Prostate gland (tissue), 2 donors: ENCODE data around the gene CTLA4. TPM values are rescaled to one million over a fixed set of nuclear protein-coding genes. Genes with fewer than 3 reads are reported as not detected.

Experiments
- DNase-seq: peaks from one replicate; pipeline ENCODE4 v3.0.0-alpha.2; 2019; ENCODE audit warnings: low spot score
- H3K27ac ChIP-seq, 2 donors: fragments of 200-600 bp; sonication (generic); 2 replicates each; pipeline ENCODE4 v1.5.1; 2017 to 2019
- H3K27me3 ChIP-seq: fragments of 200-600 bp; sonication (generic); replicated peaks from 2 replicates; pipeline ENCODE4 v1.5.1; 2019; ENCODE audit not compliant: insufficient read depth
- H3K36me3 ChIP-seq, 2 donors: fragments of 200-600 bp; sonication (generic); 1 replicate in 1 of 2; 2 replicates in 1 of 2; pipeline versions ENCODE4 v1.5.1 to v1.8.1; 2017 to 2019
- H3K4me1 ChIP-seq: fragments of 200-600 bp; sonication (generic); replicated peaks from 2 replicates; pipeline ENCODE4 v1.5.1; 2019
- H3K4me3 ChIP-seq, 2 donors: fragments of 200-600 bp; sonication (generic); 2 replicates each; pipeline ENCODE4 v1.5.1; 2017 to 2019
- H3K9me3 ChIP-seq: fragments of 200-600 bp; sonication (generic); 2 replicates; pipeline ENCODE4 v1.5.1; 2017
- POLR2A ChIP-seq: fragments of 450-650 bp; IDR thresholded peaks from one replicate; pipeline ENCODE4 v1.6.1; 2016; ENCODE audit warnings: antibody characterized with exemption, mild to moderate bottlenecking
- POLR2AphosphoS5 ChIP-seq: sonication (generic); formaldehyde crosslinking; IDR thresholded peaks from one replicate; pipeline ENCODE4 v1.6.1; 2017; ENCODE audit warnings: antibody characterized with exemption
- WGBS: methylation state at CpG from one replicate; pipeline ENCODE4 v1.1.5; 2018; 5-methylcytosine and 5-hydroxymethylcytosine counted together
- intact Hi-C: fragments of 100-400 bp; cut with DNase I; formaldehyde crosslinking; loops from one replicate; pipeline ENCODE4 v1.14.2; 2022
- total RNA-seq, 2 donors: library from RNA; depleted of rRNA; stranded (reverse); fragments of >200 nt; gene quantifications; one replicate each; pipeline ENCODE4 v1.1.0, GENCODE V29; 2016
- TF ChIP-seq, protein P1 (sequence below), 4 experiments: fragments of 200-600 bp in 2 of 4; fragments of 450-650 bp in 2 of 4; sonication (generic) in 2 of 4; IDR thresholded peaks; 1 replicate in 3 of 4; 2 replicates in 1 of 4; pipeline ENCODE4 v1.5.1; 2016 to 2019; ENCODE audit warnings: antibody characterized with exemption in 4 of 4, mild to moderate bottlenecking in 2 of 4, moderate library complexity in 2 of 4

The CTLA4 gene
- total RNA-seq, 2 donors from 2014 or later, result 0.28 to 0.73 TPM

- no peaks in the 10 kb centered on the region for H3K27me3 ChIP-seq
- intact Hi-C loops, result loop anchor here (10.0 kb wide), 1 partner anchor 89 kb away; no protein-coding TSS in a partner anchor
Measured at GRCh38 chr2:203904022-203904421, 36.5 kb downstream of the CTLA4 start.

DNA sequence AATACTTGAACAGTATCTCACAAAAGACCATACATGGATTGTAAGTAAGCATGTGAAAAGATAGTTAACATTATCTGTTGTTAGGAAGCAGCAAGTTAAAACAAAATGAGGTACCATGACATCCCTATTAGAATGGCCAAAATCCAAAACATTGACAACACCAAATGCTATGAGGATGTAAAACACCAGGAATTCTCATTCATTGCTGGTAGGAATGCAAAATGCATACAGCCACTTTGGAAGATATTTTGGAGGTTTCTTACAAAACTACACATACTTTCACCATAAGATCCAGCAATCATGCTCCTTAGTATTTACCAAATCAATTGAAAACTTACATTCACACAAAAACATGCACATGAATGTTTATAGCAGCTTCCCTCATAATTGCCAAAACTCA, 38.1 kb downstream of the CTLA4 start:
- intact Hi-C loops, result loop anchor here (10.0 kb wide), 1 partner anchor 91 kb away; no protein-coding TSS in a partner anchor
- Histone ChIP-seq H3K4me3 (no peak overlapping the region), H3K27ac (no peak overlapping the region), H3K27me3 (no peaks in the 10 kb centered on the region), H3K36me3 (no peaks in the 10 kb centered on the region), H3K9me3 (no peaks in the 10 kb centered on the region), H3K4me1 (no peaks in the 10 kb centered on the region)
- TF ChIP-seq POLR2A (no peak), POLR2AphosphoS5 (no peak)
- TF ChIP-seq, protein P1, sequence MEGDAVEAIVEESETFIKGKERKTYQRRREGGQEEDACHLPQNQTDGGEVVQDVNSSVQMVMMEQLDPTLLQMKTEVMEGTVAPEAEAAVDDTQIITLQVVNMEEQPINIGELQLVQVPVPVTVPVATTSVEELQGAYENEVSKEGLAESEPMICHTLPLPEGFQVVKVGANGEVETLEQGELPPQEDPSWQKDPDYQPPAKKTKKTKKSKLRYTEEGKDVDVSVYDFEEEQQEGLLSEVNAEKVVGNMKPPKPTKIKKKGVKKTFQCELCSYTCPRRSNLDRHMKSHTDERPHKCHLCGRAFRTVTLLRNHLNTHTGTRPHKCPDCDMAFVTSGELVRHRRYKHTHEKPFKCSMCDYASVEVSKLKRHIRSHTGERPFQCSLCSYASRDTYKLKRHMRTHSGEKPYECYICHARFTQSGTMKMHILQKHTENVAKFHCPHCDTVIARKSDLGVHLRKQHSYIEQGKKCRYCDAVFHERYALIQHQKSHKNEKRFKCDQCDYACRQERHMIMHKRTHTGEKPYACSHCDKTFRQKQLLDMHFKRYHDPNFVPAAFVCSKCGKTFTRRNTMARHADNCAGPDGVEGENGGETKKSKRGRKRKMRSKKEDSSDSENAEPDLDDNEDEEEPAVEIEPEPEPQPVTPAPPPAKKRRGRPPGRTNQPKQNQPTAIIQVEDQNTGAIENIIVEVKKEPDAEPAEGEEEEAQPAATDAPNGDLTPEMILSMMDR (IDR thresholded peaks at IDR 0.05), result no peak
- DNase-seq, result no peak

More at GRCh38 chr2:203904022-203904421, 36.5 kb downstream of the CTLA4 start:
- no peak overlapping the region for H3K4me3 ChIP-seq
- no peak overlapping the region for H3K27ac ChIP-seq
- no peak for DNase-seq
- H3K9me3 ChIP-seq, result no peaks in the 10 kb centered on the region
- no peaks in the 10 kb centered on the region for H3K36me3 ChIP-seq
- 94% methylated on average over 4 of the region's 4 CpGs for WGBS
- peaks cover 5% of the 10 kb centered on the region for H3K4me1 ChIP-seq
- TF ChIP-seq POLR2AphosphoS5 (no peak), POLR2A (no peak)
- TF ChIP-seq, protein P1 (IDR thresholded peaks at IDR 0.05), result no peak

DNA sequence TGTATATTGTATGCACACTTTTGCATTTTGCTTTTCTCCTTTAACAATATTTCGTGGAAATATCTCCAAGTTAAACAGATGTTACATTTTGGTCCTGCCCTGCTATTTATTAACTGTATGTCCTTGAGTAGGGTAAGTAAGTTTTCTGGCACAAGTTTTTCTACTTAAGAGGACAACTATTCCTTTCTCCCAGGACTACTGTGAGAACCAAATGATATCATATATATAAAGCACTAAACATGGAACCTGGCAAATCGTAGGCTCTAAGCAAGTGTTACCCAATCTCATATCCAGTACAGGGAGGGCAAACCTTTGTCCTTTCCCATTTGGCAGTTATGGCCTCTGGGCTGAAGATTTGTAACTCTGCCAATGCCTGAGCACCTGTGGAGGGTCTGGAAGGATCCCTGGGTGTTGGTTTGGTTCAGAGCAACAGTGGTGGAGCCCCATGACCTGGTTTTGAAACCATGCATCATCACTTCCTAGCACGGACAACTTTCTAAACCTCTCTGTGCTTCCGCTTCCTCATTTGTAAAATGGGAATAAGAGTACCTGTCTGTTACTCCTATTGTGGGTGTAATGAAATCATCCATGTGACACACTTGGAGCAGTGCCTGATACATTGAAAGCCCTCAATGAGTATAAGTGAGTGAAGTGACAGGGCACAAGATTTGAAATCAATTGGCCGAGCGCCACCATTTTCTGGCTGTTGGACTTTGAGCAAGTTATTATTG, 40.7 kb downstream of the CTLA4 start:
- TF ChIP-seq POLR2AphosphoS5, result no peak
- TF ChIP-seq POLR2A, result no peak
- TF ChIP-seq, protein P1 (IDR thresholded peaks at IDR 0.05), result no peak
- 88% methylated on average over 6 of the region's 6 CpGs for WGBS
- Histone ChIP-seq H3K36me3 (no peaks in the 10 kb centered on the region), H3K4me3 (no peak overlapping the region), H3K27ac (no peak overlapping the region), H3K9me3 (no peaks in the 10 kb centered on the region), H3K4me1 (no peaks in the 10 kb centered on the region), H3K27me3 (no peaks in the 10 kb centered on the region)
- no peak for DNase-seq
- intact Hi-C loops, result loop anchor here (10.0 kb wide), 1 partner anchor 93 kb away; no protein-coding TSS in a partner anchor

- H3K9me3 ChIP-seq, result no peaks in the 10 kb centered on the region
- intact Hi-C loops, result loop anchor here (10.0 kb wide), 1 partner anchor 94 kb away; no protein-coding TSS in a partner anchor
- 52% methylated on average over 3 of the region's 3 CpGs for WGBS
- H3K4me1 ChIP-seq, result no peaks in the 10 kb centered on the region
- no peak for DNase-seq
- no peaks in the 10 kb centered on the region for H3K36me3 ChIP-seq
- no peak overlapping the region for H3K27ac ChIP-seq
- no peak overlapping the region for H3K4me3 ChIP-seq
- TF ChIP-seq, protein P1 (IDR thresholded peaks at IDR 0.05), result no peak
- no peak for TF ChIP-seq POLR2AphosphoS5
- TF ChIP-seq POLR2A, result no peak
- no peaks in the 10 kb centered on the region for H3K27me3 ChIP-seq
Measured at GRCh38 chr2:203908797-203909185, 41.2 kb downstream of the CTLA4 start.
